ENCODE results near the gene WDR7. TPM values are rescaled to one million over a fixed set of nuclear protein-coding genes. Genes with fewer than 3 reads are reported as not detected.

WDR7 gene
- total and polyA plus RNA-seq, 2 of the 4 experiments (the other 2 are of a cell fraction), result 3.7 to 23.3 TPM

DNA sequence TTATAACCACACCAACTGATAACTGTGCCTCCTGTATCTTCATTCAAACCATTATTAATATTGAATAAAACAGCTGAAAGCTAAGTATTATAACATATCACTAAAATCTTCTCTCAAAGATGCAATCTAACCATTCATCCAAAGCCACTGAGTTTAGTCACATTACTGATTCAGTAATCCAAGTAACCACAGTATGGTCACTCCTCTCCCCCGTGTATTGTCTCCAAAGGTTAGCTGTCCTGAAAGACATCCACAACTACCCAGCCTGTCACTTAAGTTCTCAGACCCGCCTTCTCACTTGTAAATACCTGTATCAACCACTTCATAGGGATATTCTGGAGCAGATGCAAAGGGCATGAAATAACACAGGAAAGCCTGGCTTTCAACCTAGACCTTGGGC lies 282.3 kb downstream of the WDR7 start:
- CTCF ChIA-PET, result no interaction called here

More for the DNA sequence above, 282.3 kb downstream of the WDR7 start:
- no peak overlapping the region for H3K4me3 ChIP-seq (ENCODE audit: insufficient read depth, low read depth, low read length)
- H2BK120ac ChIP-seq (ENCODE audit: low read depth, low read length), result no peak overlapping the region
- TF ChIP-seq MAZ (IDR thresholded peaks at IDR 0.05; ENCODE audit: borderline replicate concordance, low read depth, low read length), result no peak
- no peak for TF ChIP-seq MXI1 (IDR thresholded peaks at IDR 0.05; ENCODE audit: borderline replicate concordance, low read depth, low read length)
- TF ChIP-seq, protein P1, sequence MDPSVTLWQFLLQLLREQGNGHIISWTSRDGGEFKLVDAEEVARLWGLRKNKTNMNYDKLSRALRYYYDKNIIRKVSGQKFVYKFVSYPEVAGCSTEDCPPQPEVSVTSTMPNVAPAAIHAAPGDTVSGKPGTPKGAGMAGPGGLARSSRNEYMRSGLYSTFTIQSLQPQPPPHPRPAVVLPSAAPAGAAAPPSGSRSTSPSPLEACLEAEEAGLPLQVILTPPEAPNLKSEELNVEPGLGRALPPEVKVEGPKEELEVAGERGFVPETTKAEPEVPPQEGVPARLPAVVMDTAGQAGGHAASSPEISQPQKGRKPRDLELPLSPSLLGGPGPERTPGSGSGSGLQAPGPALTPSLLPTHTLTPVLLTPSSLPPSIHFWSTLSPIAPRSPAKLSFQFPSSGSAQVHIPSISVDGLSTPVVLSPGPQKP (IDR thresholded peaks at IDR 0.05; ENCODE audit: borderline replicate concordance, low read depth, low read length), result no peak
- H3K27me3 ChIP-seq (ENCODE audit: control insufficient read depth, insufficient read depth, low read length), result no peaks in the 10 kb centered on the region
- H3K4me1 ChIP-seq (ENCODE audit: control insufficient read depth, insufficient read depth, low read length), result 0 out of 2 replicates have a peak, but pooled peaks cover 4% of the 10 kb centered on the region
- no peak overlapping the region for H3K4me2 ChIP-seq (ENCODE audit: low read depth, low read length)
- POLR2A ChIA-PET (ENCODE audit: unreplicated experiment), result no interaction called here
- DNase-seq (no peak), ATAC-seq (ENCODE audit: low read depth) (no peak)
- no peak overlapping the region for H3K14ac ChIP-seq (replicated peaks; ENCODE audit: low read depth, low read length)
- no peaks in the 10 kb centered on the region for H3K9me3 ChIP-seq (ENCODE audit: control insufficient read depth, insufficient read depth, low read length)
- 0 out of 2 replicates have a peak, but pooled peaks cover 2% of the 10 kb centered on the region for H3K36me3 ChIP-seq (ENCODE audit: control insufficient read depth, insufficient read depth, low read length)
- no peak overlapping the region for H3K56ac ChIP-seq (ENCODE audit: extremely low read depth, insufficient read depth, low read length)
- H2AK9ac ChIP-seq (replicated peaks; ENCODE audit: low read depth, low read length, poor library complexity), result no peak overlapping the region
- intact Hi-C loops (cut with micrococcal nuclease), result no loop called here
- no peak overlapping the region for H2AFZ ChIP-seq (replicated peaks; ENCODE audit: low read length, poor library complexity)
- H3K4ac ChIP-seq (ENCODE audit: low read depth, low read length), result no peak overlapping the region
- H4K5ac ChIP-seq (ENCODE audit: low read depth, low read length), result no peak overlapping the region
- no peak overlapping the region for H4K91ac ChIP-seq (ENCODE audit: insufficient read depth, low read depth, low read length)
- no peak overlapping the region for H2BK5ac ChIP-seq (ENCODE audit: low read depth, low read length, poor library complexity, severe bottlenecking)
- BruUV-seq (replicated peaks), result no TSS peak
- no peak overlapping the region for H3K9ac ChIP-seq (ENCODE audit: low read depth, low read length)
- no peak overlapping the region for H3K23ac ChIP-seq (ENCODE audit: low read depth, low read length)
- H4K20me1 ChIP-seq (ENCODE audit: insufficient read depth, low read length), result no peaks in the 10 kb centered on the region
- H4K8ac ChIP-seq (ENCODE audit: low read depth in 2 of 2, low read length in 2 of 2), result no peak overlapping the region
- no peaks in the 10 kb centered on the region; a peak in 1 of 4 replicates for H3K79me1 ChIP-seq (ENCODE audit: low read depth in 1 of 2, low read length in 2 of 2)
- dilution Hi-C loops (cut with HindIII; ENCODE audit: low sequenced_read_pairs, unreplicated experiment), result no loop called here
- H3K18ac ChIP-seq (ENCODE audit: low read depth, low read length), result no peak overlapping the region
- H2BK20ac ChIP-seq (ENCODE audit: low read depth, low read length), result no peak overlapping the region
- no peaks in the 10 kb centered on the region for H3K9me1 ChIP-seq (ENCODE audit: insufficient read depth, low read length)
- in situ Hi-C loops (cut with MboI; ENCODE audit: low sequenced_read_pairs), result no loop called here
- WGBS, 2 experiments (ENCODE audit: extremely low coverage in 2 of 2, insufficient read length in 1 of 2), result 67% methylated on average over 1 of the region's 2 CpGs; no CpG with 5 or more reads in 1 of the 2 experiments
- no peak overlapping the region for H3K27ac ChIP-seq (ENCODE audit: insufficient read depth, low read length)
- no peak overlapping the region for H2AK5ac ChIP-seq (ENCODE audit: low read depth, low read length)
- no peak overlapping the region for H2BK15ac ChIP-seq (ENCODE audit: low read depth, low read length)
